Esophagus squamous epithelium (tissue), 5 donors: ENCODE results near the gene LRRC25. TPM values are rescaled to one million over a fixed set of nuclear protein-coding genes. Genes with fewer than 3 reads are reported as not detected.

ENCODE experiments used
- DNase-seq: peaks from one replicate; lab custom pipeline; 2025; lab: John Stamatoyannopoulos, UW
- H3K27ac ChIP-seq, 4 donors: fragments of 200-600 bp; sonication (generic); one replicate each; pipeline ENCODE4 v1.5.1; 2016 to 2019; ENCODE audit warnings: mild to moderate bottlenecking in 1 of 4
- H3K27me3 ChIP-seq, 4 donors: fragments of 200-600 bp; sonication (generic); 1 replicate in 3 of 4; 2 replicates in 1 of 4; pipeline versions ENCODE4 v1.5.1 to v1.6.0; 2017 to 2021; ENCODE audit warnings: antibody characterized with exemption in 1 of 4
- H3K36me3 ChIP-seq, 3 donors: fragments of 200-600 bp; sonication (generic); one replicate each; pipeline ENCODE4 v1.5.1; 2016 to 2019
- H3K4me1 ChIP-seq, 3 donors: fragments of 200-600 bp; sonication (generic); one replicate each; pipeline ENCODE4 v1.5.1; 2017 to 2019
- H3K4me3 ChIP-seq, 4 donors: fragments of 200-600 bp; sonication (generic); 1 replicate in 3 of 4; 2 replicates in 1 of 4; pipeline ENCODE4 v1.5.1; 2016 to 2019; ENCODE audit warnings: mild to moderate bottlenecking in 2 of 4, moderate library complexity in 1 of 4
- H3K9me3 ChIP-seq, 3 donors: fragments of 200-600 bp; sonication (generic); one replicate each; pipeline ENCODE4 v1.5.1; 2016 to 2019
- CTCF ChIP-seq, 6 experiments: fragments of 450-650 bp in 4 of 6; fragments of 200-600 bp in 2 of 6; sonication (generic) in 2 of 6; IDR thresholded peaks; one replicate each; pipeline ENCODE4 v1.5.1; 2016 to 2019; ENCODE audit warnings: antibody characterized with exemption in 6 of 6, mild to moderate bottlenecking in 4 of 6, moderate library complexity in 4 of 6
- POLR2A ChIP-seq, 4 donors: fragments of 450-650 bp; IDR thresholded peaks; one replicate each; pipeline ENCODE4 v1.6.1; 2017; ENCODE audit warnings: antibody characterized with exemption in 4 of 4, mild to moderate bottlenecking in 4 of 4, moderate library complexity in 3 of 4
- WGBS, 2 donors: methylation state at CpG; one replicate each; pipeline ENCODE4 v1.1.5; 2018; 5-methylcytosine and 5-hydroxymethylcytosine counted together
- intact Hi-C: fragments of 100-400 bp; cut with DNase I; formaldehyde crosslinking; loops from one replicate; pipeline ENCODE4 v1.15.0; 2022
- total RNA-seq, 4 donors: library from RNA; depleted of rRNA; stranded (reverse); fragments of >200 nt; gene quantifications; one replicate each; pipeline ENCODE4 v1.1.0, GENCODE V29; 2016
- donor health status: DM: yes; HTN: yes; CAD: no.

Gene LRRC25
- 10 to 100 TPM in 1 of 4 donors, 1 to 10 TPM in 1, under 1 TPM in 2; 0.53 to 10.3 (median 1.9) TPM for total RNA-seq

GRCh38 chr19:18397242-18398202, at the start of gene LRRC25:
Gene LRRC25, minus strand, starts transcription at chr19:18397622. Its CDS starts 659 bp downstream, at chr19:18396963.
- WGBS, 2 donors, result 10 to 20% methylated on average over 4 to 10 of the region's 33 CpGs
- DNase-seq, result no peak
- no peaks in the 10 kb centered on the region for H3K36me3 ChIP-seq
- TF ChIP-seq CTCF (IDR thresholded peaks at IDR 0.05), result no peak
- TF ChIP-seq POLR2A (IDR thresholded peaks at IDR 0.05), result peak in 2 of 4 donors; percentile 54 to 59
- H3K27me3 ChIP-seq, result peaks cover 0 to 31% (median 2%) of the 10 kb centered on the region in 4 donors
- intact Hi-C loops, result no loop called here
- H3K4me3 ChIP-seq, result peak within 1 kb of the TSS in 3 of 4 donors; percentile 10 to 52 (median 35)
- H3K27ac ChIP-seq, result peak within 1 kb of the TSS in 2 of 4 donors; percentile 11 to 25
- peaks cover 0 to 43% (median 10%) of the 10 kb centered on the region in 3 donors for H3K4me1 ChIP-seq
- no peaks in the 10 kb centered on the region for H3K9me3 ChIP-seq

GRCh38 chr19:18446811-18447359, 49.5 kb upstream of the LRRC25 start:
- no peaks in the 10 kb centered on the region for H3K27me3 ChIP-seq
- no peak overlapping the region for H3K4me3 ChIP-seq
- no peaks in the 10 kb centered on the region for H3K9me3 ChIP-seq
- TF ChIP-seq CTCF (IDR thresholded peaks at IDR 0.05), result no peak
- TF ChIP-seq POLR2A (IDR thresholded peaks at IDR 0.05), result no peak
- DNase-seq, result no peak
- peaks cover 6 to 15% (median 6%) of the 10 kb centered on the region in 3 donors for H3K4me1 ChIP-seq
- WGBS, 2 donors, result 74 to 87% methylated on average over 5 to 12 of the region's 12 CpGs
- peaks cover 59 to 93% (median 60%) of the 10 kb centered on the region in 3 donors for H3K36me3 ChIP-seq
- H3K27ac ChIP-seq, result no peak overlapping the region
- intact Hi-C loops, result no loop called here

GRCh38 chr19:18446145-18446810, 48.9 kb upstream of the LRRC25 start:
- DNase-seq, result no peak
- WGBS, 2 donors, result 91 to 92% methylated on average over 6 to 10 of the region's 34 CpGs
- Histone ChIP-seq H3K4me3 (no peak overlapping the region), H3K27ac (no peak overlapping the region), H3K36me3 (peaks cover 54 to 86% (median 60%) of the 10 kb centered on the region in 3 donors), H3K27me3 (no peaks in the 10 kb centered on the region), H3K9me3 (no peaks in the 10 kb centered on the region), H3K4me1 (peaks cover 3 to 9% (median 3%) of the 10 kb centered on the region in 3 donors)
- intact Hi-C loops, result no loop called here
- TF ChIP-seq CTCF (IDR thresholded peaks at IDR 0.05) (no peak), POLR2A (IDR thresholded peaks at IDR 0.05) (no peak)

- H3K9me3 ChIP-seq, result no peaks in the 10 kb centered on the region
- no peak for DNase-seq
- TF ChIP-seq CTCF (IDR thresholded peaks at IDR 0.05) (no peak), POLR2A (IDR thresholded peaks at IDR 0.05) (no peak)
- H3K4me1 ChIP-seq, result peaks cover 0 to under 1% (median 0%) of the 10 kb centered on the region in 3 donors
- peaks cover 47 to 78% (median 57%) of the 10 kb centered on the region in 3 donors for H3K36me3 ChIP-seq
- H3K27ac ChIP-seq, result no peak overlapping the region
- H3K27me3 ChIP-seq, result no peaks in the 10 kb centered on the region
- intact Hi-C loops, result no loop called here
- WGBS, 2 donors, result 57 to 82% methylated on average over 9 to 10 of the region's 15 CpGs
- H3K4me3 ChIP-seq, result no peak overlapping the region
Observed at GRCh38 chr19:18445262-18445948, 48.0 kb upstream of the LRRC25 start.
